ENCODE measurements around the gene CCL4. TPM values are rescaled to one million over a fixed set of nuclear protein-coding genes. Genes with fewer than 3 reads are reported as not detected.
"Not testable (repeated sequence)": the region's sequence is repeated elsewhere in the genome, so short reads cannot be mapped to it uniquely, and the experiment has no call there.

Gene CCL4
- polyA plus RNA-seq, 1 donor from 2014 or later: 8.4 TPM

- H3K27ac Mint-ChIP-seq: peak overlapping the region; percentile 34 to 94 (median 87)
- not testable (repeated sequence) for H3K36me3 Mint-ChIP-seq, H3K27me3 Mint-ChIP-seq, H3K9me3 Mint-ChIP-seq
- H3K4me1 Mint-ChIP-seq: peaks cover 12 to 19% (median 15%) of the 10 kb centered on the region in 3 donors
- H3K4me3 Mint-ChIP-seq: peak overlapping the region; percentile 13 to 93 (median 62)
These were observed 21.8 kb upstream of the CCL4 start for GRCh38 chr17:36081681-36082471.

DNA sequence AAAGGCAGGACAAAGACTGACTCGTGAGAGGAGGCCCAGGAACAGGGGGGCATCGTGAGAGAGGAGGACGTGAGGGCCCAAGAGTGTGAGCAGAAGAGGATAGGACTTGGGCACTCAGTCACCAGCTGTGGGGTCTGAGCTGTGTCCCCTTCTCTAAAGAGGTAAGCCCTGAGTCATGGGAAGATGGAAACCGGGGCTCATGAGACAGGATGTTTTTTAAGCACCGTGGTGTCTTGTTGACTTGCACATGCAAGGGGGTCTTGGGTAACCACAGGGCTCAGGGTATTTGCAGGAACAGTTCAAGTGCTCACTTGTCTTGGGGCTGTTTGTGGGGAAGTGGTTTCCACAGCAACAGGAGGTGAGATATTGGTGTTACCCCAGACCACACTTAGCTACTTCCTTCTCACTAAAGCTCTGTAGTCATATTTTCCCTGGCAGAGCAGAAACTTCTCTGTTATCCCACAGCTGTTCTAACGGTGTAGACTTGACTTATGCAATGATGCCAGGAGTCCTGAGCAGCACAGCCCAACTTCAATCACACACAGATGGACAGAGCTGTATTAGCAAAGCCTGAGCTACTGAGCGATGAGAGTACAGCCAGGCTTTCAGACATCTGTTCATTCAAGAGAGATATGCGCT, 21.0 kb upstream of the CCL4 start:
- peak overlapping the region; percentile 34 to 94 (median 87) for H3K27ac Mint-ChIP-seq

DNA sequence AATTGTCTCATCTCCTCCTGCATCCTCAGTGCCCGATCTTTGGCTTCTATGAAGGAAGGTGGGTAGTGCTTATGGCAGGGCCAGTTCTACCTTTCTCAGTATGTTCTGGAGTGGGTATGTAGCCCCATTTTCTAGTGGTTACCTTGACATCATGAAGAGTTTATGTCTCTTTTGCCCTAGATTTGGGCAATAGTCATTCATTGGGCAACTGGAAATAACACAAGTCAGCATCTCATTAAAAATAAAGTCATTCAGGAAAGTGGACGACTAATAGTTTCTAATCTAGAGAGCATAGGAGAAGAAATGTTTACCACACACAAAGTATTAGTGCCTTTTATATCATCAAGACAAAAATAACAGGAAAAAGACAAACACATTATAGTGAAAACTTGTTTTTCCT, 19.9 kb upstream of the CCL4 start:
- peaks cover 12 to 22% (median 15%) of the 10 kb centered on the region in 3 donors for H3K4me1 Mint-ChIP-seq
- H3K4me3 Mint-ChIP-seq, H3K9me3 Mint-ChIP-seq: not testable (repeated sequence)

More for the DNA sequence above, 21.0 kb upstream of the CCL4 start:
- not testable (repeated sequence) for H3K27me3 Mint-ChIP-seq, H3K9me3 Mint-ChIP-seq, H3K36me3 Mint-ChIP-seq
- peak overlapping the region; percentile 13 to 93 (median 62) for H3K4me3 Mint-ChIP-seq
- H3K4me1 Mint-ChIP-seq: peaks cover 12 to 19% (median 15%) of the 10 kb centered on the region in 3 donors

GRCh38 chr17:36085765-36086164, 17.9 kb upstream of the CCL4 start:
- Mint-ChIP-seq H3K4me3 (peak overlapping the region in 1 of 4 donors; percentile 12), H3K4me1 (peaks cover 26 to 41% (median 34%) of the 10 kb centered on the region in 3 donors), H3K9me3 (no peaks in the 10 kb centered on the region), H3K27me3 (peaks cover 7% of the 10 kb centered on the region), H3K27ac (no peak overlapping the region), H3K36me3 (no peaks in the 10 kb centered on the region)

More for the DNA sequence above, 19.9 kb upstream of the CCL4 start:
- not testable (repeated sequence) for H3K36me3 Mint-ChIP-seq, H3K27ac Mint-ChIP-seq, H3K27me3 Mint-ChIP-seq

DNA sequence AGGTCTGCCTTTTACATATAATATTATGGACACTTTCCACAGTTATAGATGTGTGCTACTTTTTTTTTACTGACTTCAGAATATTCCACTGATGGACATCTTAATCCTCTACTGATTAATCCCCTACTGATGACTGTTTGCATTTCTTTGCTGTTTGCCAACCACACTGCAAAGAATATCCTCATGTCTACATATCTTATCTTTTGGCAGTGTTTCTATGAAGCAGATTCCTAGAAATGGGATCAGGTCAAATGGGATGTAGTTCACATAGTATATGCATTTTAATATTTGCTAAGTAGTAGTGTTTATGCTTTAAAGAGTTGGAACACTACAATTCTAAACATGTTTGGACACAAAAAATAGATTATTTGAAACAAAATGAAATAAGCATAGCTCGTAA, 16.8 kb upstream of the CCL4 start:
- H3K9me3 Mint-ChIP-seq: no peaks in the 10 kb centered on the region
- H3K4me1 Mint-ChIP-seq: peaks cover 30 to 44% (median 40%) of the 10 kb centered on the region in 3 donors
- H3K4me3 Mint-ChIP-seq: no peak overlapping the region
- H3K27me3 Mint-ChIP-seq: peaks cover 11% of the 10 kb centered on the region
- no peak overlapping the region for H3K27ac Mint-ChIP-seq
- no peaks in the 10 kb centered on the region for H3K36me3 Mint-ChIP-seq

DNA sequence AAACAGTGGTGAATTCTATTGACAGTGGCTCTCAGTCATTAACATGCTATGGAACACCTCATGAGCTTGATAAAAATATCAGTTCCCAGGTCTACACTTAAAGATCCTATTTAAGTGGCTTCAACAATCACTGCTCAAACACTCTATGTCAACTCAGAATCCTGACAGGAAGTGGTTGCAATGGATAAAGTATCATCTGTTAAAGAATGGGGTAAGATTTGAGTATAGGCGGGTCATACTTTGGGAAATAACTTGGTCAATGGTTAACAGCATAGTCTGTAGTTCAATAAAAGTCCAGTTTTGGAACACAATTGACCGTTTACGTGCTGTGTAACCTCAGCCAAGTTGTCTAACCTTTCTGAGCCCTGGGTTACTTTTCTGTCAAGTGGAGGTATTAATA, 16.2 kb upstream of the CCL4 start:
- not testable (repeated sequence) for H3K27ac Mint-ChIP-seq, H3K9me3 Mint-ChIP-seq, H3K36me3 Mint-ChIP-seq, H3K4me3 Mint-ChIP-seq
- peaks cover 30 to 44% (median 40%) of the 10 kb centered on the region in 3 donors for H3K4me1 Mint-ChIP-seq
- peaks cover 12% of the 10 kb centered on the region for H3K27me3 Mint-ChIP-seq

DNA sequence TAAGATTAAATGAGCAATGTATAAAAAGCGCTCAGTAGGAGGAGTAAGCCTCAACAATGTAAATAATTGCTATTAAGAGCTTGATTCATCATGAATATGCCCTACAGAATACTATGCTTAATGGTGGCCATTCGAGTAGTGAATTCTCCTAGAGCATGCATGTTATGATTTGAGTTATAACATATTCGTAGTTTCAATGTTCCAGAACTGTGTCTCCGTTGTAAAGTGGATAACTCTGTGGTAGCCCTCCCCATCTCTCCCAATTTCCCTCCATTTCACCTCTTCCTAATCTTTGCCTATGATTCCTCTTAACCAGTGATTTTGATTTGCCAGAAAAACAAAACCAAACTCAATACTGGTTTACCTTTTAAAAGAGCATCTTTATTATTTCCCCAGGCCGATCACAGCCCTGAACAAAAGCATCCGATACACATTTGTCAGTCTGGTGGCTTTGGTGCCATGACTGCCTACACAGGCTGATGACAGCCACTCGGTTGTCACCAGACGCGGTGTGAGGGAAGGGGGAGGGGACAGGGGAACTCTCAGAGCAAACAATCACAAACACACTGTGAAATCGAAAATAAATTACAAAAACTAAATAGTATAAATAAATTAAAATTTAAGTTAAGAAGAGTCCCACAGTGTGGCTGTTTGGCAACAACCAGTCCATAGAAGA, 15.6 kb upstream of the CCL4 start:
- H3K4me3 Mint-ChIP-seq, H3K36me3 Mint-ChIP-seq, H3K9me3 Mint-ChIP-seq, H3K27me3 Mint-ChIP-seq: not testable (repeated sequence)
- H3K27ac Mint-ChIP-seq: peak overlapping the region in 1 of 3 donors; percentile 40
- H3K4me1 Mint-ChIP-seq: peaks cover 27 to 42% (median 40%) of the 10 kb centered on the region in 3 donors

DNA sequence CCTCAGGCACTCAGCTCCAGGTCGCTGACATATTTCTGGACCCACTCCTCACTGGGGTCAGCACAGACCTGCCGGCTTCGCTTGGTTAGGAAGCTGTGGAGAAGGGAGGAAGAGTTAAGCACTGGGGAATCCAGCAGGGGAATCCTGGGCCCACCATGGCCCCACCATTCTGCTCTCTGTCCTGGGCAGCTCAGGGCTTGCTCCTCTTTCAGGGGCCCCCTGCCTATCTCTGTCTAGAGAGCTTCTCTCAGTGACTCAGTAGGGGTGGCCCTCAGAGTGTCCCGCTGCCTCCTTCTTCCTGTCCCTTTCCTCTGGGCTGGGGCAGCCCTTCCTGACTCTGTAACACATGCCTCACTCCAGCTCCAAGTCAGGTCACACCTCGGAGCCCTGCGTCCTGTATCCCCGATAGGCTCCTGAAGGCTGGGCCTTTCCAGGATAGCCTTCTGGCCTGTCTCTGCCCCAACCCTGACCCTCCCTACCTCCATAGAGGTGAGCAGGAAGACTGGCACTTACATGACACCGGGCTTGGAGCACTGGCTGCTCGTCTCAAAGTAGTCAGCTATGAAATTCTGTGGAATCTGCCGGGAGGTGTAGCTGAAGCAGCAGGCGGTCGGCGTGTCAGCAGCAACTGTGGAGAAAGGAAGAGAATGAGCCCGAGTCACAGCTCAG, 14.8 kb upstream of the CCL4 start:
- peak overlapping the region in 1 of 3 donors; percentile 58 for H3K27ac Mint-ChIP-seq
- peaks cover 24 to 40% (median 39%) of the 10 kb centered on the region in 3 donors for H3K4me1 Mint-ChIP-seq
- no peaks in the 10 kb centered on the region for H3K9me3 Mint-ChIP-seq
- H3K27me3 Mint-ChIP-seq: peaks cover 9% of the 10 kb centered on the region
- peak overlapping the region in 1 of 4 donors; percentile 3 for H3K4me3 Mint-ChIP-seq
- H3K36me3 Mint-ChIP-seq: no peaks in the 10 kb centered on the region

GRCh38 chr17:36089339-36089865, 14.2 kb upstream of the CCL4 start:
- peaks cover 26 to 40% (median 39%) of the 10 kb centered on the region in 3 donors for H3K4me1 Mint-ChIP-seq
- peaks cover 12% of the 10 kb centered on the region for H3K27me3 Mint-ChIP-seq
- peak overlapping the region; percentile 58 to 74 (median 68) for H3K27ac Mint-ChIP-seq
- H3K36me3 Mint-ChIP-seq: no peaks in the 10 kb centered on the region
- H3K4me3 Mint-ChIP-seq: peak overlapping the region; percentile 18 to 88 (median 79)
- no peaks in the 10 kb centered on the region for H3K9me3 Mint-ChIP-seq

GRCh38 chr17:36089888-36090836, 13.5 kb upstream of the CCL4 start, which contains the start of gene CCL3:
CCL3 (minus strand) TSS chr17:36090143; CDS start chr17:36090058, 85 bp downstream.
- Mint-ChIP-seq H3K27ac (peak within 1 kb of the TSS; percentile 58 to 74 (median 68)), H3K36me3 (no peaks in the 10 kb centered on the region), H3K27me3 (peaks cover 18% of the 10 kb centered on the region), H3K9me3 (no peaks in the 10 kb centered on the region), H3K4me1 (peaks cover 29 to 44% (median 39%) of the 10 kb centered on the region in 3 donors), H3K4me3 (peak within 1 kb of the TSS; percentile 18 to 88 (median 79))

GRCh38 chr17:36092230-36092629, 11.4 kb upstream of the CCL4 start:
- no peak overlapping the region for H3K27ac Mint-ChIP-seq
- no peaks in the 10 kb centered on the region for H3K9me3 Mint-ChIP-seq
- peaks cover 31 to 49% (median 39%) of the 10 kb centered on the region in 3 donors for H3K4me1 Mint-ChIP-seq
- H3K4me3 Mint-ChIP-seq: no peak overlapping the region
- no peaks in the 10 kb centered on the region for H3K36me3 Mint-ChIP-seq
- H3K27me3 Mint-ChIP-seq: peaks cover 26% of the 10 kb centered on the region

DNA sequence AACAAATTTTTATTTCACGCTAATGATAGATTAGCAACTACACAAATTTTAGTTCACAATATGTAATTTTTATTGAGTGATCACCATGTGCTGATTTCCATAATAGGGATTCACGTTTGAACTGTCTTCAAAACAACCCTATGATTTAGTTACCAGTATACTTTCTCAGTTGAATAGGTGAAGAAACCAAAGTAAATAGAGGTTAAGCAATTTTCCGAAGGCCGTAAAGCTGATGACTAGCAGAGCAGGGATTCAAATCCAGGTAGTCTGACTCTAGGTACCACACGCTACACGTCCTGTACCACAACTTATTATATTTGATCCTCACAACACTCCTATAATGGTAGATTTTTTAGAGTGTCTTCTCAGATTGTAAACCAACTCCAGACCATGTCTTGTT, 10.9 kb upstream of the CCL4 start:
- not testable (repeated sequence) for H3K4me3 Mint-ChIP-seq, H3K9me3 Mint-ChIP-seq, H3K27ac Mint-ChIP-seq, H3K36me3 Mint-ChIP-seq
- H3K27me3 Mint-ChIP-seq: peaks cover 26% of the 10 kb centered on the region
- H3K4me1 Mint-ChIP-seq: peaks cover 31 to 49% (median 39%) of the 10 kb centered on the region in 3 donors

- Mint-ChIP-seq H3K27ac (no peak overlapping the region), H3K9me3 (no peaks in the 10 kb centered on the region), H3K4me1 (peaks cover 33 to 44% (median 35%) of the 10 kb centered on the region in 3 donors), H3K4me3 (peak overlapping the region in 1 of 4 donors; percentile 12), H3K27me3 (peaks cover 37% of the 10 kb centered on the region), H3K36me3 (no peaks in the 10 kb centered on the region)
These were observed 9.4 kb upstream of the CCL4 start for GRCh38 chr17:36094232-36094631.
